ENCODE measurements around the gene TRIM38.

TRIM38 gene

DNA sequence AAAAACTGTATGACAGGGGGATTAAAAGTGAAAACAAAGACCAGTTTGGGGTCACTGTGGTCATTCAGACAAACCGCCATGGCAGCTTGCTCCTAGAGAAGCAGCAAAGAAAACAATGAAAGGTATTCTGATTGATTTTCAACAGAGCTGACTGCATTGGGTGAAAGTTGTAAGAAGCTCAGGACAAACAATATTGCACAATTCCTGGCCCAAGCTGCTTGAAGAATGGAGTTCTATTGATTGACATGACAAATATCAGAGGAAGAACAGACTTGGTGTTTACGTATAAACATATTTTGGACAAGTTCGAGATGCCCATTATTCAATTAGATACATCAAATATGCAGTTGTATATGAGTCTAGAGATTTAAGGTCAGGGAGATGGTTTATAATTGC is 62.0 kb downstream of the TRIM38 start:
- H3K27me3 ChIP-seq (ENCODE audit: low read depth, low read length), result no peaks in the 10 kb centered on the region
- H3K36me3 ChIP-seq (ENCODE audit: control insufficient read depth in 1 of 2, insufficient read depth in 2 of 2, low read length in 2 of 2), result no peaks in the 10 kb centered on the region
- no peak overlapping the region for H3K4me3 ChIP-seq (ENCODE audit: low read depth in 1 of 2, low read length in 2 of 2)
- peak overlapping the region; percentile 97 for H3K27ac ChIP-seq (ENCODE audit: low read length)
- H3K4me1 ChIP-seq (ENCODE audit: control insufficient read depth in 1 of 2, insufficient read depth in 2 of 2, low read length in 2 of 2), result peaks cover 5 to 9% of the 10 kb centered on the region in 2 donors
- no peaks in the 10 kb centered on the region for H3K9me3 ChIP-seq (ENCODE audit: control insufficient read depth in 1 of 2, low read length in 2 of 2)

DNA sequence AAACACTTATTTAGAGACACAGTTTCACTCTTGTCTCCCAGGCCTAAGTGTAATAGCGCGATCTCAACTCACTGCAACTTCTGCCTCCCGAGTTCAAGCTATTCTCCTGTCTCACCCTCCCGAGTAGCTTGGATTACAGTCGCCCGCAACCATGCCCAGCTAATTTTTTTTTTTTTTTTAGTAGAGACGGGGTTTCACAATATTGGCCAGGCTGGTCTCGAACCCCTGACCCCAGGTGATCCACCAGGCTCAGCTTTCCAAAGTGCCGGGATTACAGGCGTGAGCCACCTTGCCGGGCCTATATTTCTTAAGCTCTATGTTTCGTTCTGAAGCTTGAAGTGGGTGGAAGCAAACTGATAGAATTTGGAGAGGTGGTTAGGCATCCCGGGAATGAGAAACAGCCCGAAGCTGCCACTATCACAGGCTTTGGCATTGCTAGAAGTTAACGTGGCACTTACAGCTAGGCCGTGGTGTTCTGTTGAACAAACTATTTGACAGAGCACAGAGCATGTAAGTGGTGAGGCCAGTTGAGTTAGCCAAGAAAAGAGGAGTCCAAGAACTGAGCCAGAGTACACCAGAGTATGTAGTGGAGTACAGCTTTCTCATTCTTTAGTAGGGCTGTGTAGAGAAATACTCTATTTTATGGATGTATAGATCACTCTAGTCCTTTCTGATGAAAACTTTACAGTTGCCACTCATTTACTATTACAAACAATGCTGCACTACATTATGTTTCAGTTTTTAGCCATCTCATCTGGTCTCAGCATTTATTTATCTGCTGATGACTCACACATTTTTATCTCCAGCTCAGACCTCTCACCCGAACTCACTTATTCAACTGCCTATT is 62.7 kb downstream of the TRIM38 start:
- Histone ChIP-seq H3K27ac (ENCODE audit: low read length) (peak overlapping the region; percentile 97), H3K9me3 (ENCODE audit: control insufficient read depth in 1 of 2, low read length in 2 of 2) (no peaks in the 10 kb centered on the region), H3K36me3 (ENCODE audit: control insufficient read depth in 1 of 2, insufficient read depth in 2 of 2, low read length in 2 of 2) (no peaks in the 10 kb centered on the region), H3K4me3 (ENCODE audit: low read depth in 1 of 2, low read length in 2 of 2) (peak overlapping the region in 1 of 2 donors; percentile 72), H3K27me3 (ENCODE audit: low read depth, low read length) (no peaks in the 10 kb centered on the region), H3K4me1 (ENCODE audit: control insufficient read depth in 1 of 2, insufficient read depth in 2 of 2, low read length in 2 of 2) (peaks cover 5% of the 10 kb centered on the region in 2 donors)

DNA sequence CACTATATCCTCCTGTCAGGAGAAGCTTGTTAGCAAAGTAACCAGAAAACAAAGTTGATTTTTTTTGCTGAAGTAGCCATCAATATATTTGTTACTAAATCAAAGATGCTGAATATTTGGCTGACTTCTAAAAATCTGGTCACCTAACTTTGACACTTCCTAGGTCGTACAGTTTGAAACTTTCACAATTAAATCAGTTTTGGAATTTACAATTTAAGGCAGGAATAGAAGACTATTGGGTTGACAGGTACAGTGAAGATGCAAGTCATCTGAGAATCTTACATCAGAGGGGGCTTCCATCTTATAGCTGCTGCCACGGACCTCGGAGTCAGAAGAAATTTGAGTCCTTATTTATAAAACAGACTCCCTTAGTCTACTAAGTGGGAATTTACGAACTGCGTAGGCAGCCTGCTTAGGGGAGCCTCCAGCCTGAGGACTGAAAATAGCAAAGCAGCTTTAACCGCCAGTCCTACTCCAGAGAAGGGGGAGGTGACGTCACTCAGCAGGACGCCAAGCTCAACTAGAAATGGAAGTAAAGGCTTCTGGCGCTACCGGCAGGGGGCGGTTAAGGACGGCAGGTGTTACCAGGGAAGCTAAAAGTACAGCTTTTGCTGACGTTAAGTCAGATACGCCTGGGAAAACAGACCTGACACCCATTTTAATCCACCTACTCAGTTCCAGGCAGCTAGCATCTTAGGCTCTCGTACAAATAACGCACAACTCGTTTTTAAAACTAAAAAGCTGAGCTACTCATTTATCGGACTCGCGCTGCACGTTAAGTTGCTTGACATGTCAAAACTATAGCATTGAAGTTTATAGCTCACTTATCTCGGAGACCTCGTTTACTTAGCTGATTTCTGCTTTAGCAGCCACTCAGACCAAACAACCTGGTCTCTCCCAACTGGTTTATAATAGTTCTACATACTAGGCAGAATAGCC is 63.6 kb downstream of the TRIM38 start:
- Histone ChIP-seq H3K27ac (ENCODE audit: low read length) (peak overlapping the region; percentile 97), H3K27me3 (ENCODE audit: low read depth, low read length) (no peaks in the 10 kb centered on the region), H3K4me3 (ENCODE audit: low read depth in 1 of 2, low read length in 2 of 2) (peak overlapping the region; percentile 72 to 75), H3K36me3 (ENCODE audit: control insufficient read depth in 1 of 2, insufficient read depth in 2 of 2, low read length in 2 of 2) (no peaks in the 10 kb centered on the region), H3K9me3 (ENCODE audit: control insufficient read depth in 1 of 2, low read length in 2 of 2) (no peaks in the 10 kb centered on the region), H3K4me1 (ENCODE audit: control insufficient read depth in 1 of 2, insufficient read depth in 2 of 2, low read length in 2 of 2) (peaks cover 5% of the 10 kb centered on the region in 2 donors)

DNA sequence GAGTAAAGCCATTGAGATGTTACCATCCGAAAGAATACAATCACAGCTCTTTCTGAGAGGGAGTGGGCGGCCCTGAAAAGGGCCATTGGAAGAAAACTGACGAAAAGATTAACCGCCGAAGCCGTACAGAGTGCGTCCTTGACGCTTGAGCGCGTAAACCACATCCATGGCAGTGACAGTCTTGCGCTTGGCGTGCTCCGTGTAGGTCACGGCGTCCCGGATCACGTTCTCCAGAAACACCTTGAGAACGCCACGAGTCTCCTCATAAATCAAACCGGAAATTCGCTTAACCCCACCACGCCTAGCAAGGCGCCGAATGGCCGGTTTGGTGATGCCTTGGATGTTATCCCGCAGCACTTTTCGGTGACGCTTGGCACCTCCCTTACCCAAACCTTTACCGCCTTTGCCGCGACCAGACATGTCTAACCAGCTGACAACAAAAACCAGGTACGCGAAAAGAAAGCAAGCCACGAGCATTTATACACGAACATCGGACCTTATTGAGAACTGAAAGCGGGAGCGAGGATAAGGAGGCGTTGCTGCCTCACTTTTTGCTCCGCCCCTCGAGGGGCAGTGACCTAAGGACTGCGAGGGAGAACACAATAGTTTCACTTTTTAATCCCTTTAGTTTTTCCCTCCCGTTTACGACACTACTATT is 64.4 kb downstream of the TRIM38 start:
- H3K4me1 ChIP-seq (ENCODE audit: control insufficient read depth in 1 of 2, insufficient read depth in 2 of 2, low read length in 2 of 2), result peaks cover 5 to 12% of the 10 kb centered on the region in 2 donors
- H3K27ac ChIP-seq (ENCODE audit: low read length), result peak overlapping the region; percentile 97
- H3K27me3 ChIP-seq (ENCODE audit: low read depth, low read length), result no peaks in the 10 kb centered on the region
- H3K4me3 ChIP-seq (ENCODE audit: low read depth in 1 of 2, low read length in 2 of 2), result peak overlapping the region; percentile 72 to 75
- H3K36me3 ChIP-seq (ENCODE audit: control insufficient read depth in 1 of 2, insufficient read depth in 2 of 2, low read length in 2 of 2), result no peaks in the 10 kb centered on the region
- no peaks in the 10 kb centered on the region for H3K9me3 ChIP-seq (ENCODE audit: control insufficient read depth in 1 of 2, low read length in 2 of 2)

DNA sequence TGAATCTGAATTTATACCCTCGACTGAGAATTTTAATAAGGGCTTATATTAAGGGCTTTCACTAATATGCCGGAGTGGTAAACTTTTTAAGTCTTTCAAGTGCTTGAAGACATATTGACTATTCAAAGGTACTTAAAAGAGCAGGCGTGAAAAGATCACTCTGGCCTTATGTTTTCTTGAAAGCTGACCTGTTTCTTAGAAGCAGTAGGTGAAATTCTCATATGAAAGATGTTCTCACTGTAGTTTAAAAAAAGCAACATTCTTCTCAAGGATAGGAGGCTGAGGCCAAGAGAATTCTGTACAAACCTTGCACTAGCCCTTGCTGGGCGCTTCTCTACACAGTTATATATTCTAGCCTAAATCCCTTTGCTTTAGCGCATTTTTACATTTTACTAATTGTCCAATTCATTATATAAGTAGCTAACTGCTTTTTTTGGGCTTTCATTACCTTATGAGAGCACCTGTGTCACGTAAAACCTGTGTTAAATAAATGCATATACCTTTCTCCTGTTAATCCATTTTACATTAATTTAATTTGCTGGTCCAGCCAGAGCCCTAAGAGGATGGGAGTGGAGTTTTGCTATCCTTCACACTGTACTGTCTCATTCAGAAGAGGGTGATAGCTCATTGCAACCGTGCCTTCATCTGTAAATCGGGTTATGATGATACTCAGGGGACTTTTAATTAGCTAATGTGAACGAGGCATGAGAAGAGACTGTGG is 65.0 kb downstream of the TRIM38 start:
- Histone ChIP-seq H3K4me1 (ENCODE audit: control insufficient read depth in 1 of 2, insufficient read depth in 2 of 2, low read length in 2 of 2) (peaks cover 8 to 12% of the 10 kb centered on the region in 2 donors), H3K4me3 (ENCODE audit: low read depth in 1 of 2, low read length in 2 of 2) (peak overlapping the region; percentile 72 to 75), H3K9me3 (ENCODE audit: control insufficient read depth in 1 of 2, low read length in 2 of 2) (no peaks in the 10 kb centered on the region), H3K27ac (ENCODE audit: low read length) (peak overlapping the region; percentile 97), H3K27me3 (ENCODE audit: low read depth, low read length) (no peaks in the 10 kb centered on the region), H3K36me3 (ENCODE audit: control insufficient read depth in 1 of 2, insufficient read depth in 2 of 2, low read length in 2 of 2) (no peaks in the 10 kb centered on the region)

DNA sequence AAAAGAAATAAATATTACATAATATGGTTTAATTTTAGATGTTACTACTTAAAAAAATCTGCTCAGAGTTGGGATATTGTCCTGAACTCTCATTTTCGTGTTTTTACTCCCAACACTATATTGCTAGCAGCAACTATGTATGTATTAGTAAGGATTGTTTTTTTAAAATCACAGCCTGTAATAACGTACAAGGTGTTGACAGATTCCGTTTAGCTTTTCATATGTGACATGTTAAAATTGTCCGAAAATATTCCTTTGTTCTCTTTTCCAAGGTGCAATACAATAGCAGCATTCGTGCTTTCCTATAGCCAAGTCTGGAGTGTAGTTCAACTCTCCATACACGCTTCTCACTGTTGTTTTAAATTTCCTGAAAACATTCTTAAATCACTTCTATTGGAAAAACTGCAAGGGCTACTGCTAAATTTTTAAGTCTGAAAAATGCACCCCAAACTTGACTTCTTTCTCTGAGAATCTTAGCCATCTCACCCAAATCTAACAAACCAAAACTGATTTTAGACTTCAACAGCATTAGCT is 65.7 kb downstream of the TRIM38 start:
- H3K36me3 ChIP-seq (ENCODE audit: control insufficient read depth in 1 of 2, insufficient read depth in 2 of 2, low read length in 2 of 2), result no peaks in the 10 kb centered on the region
- peaks cover 10 to 12% of the 10 kb centered on the region in 2 donors for H3K4me1 ChIP-seq (ENCODE audit: control insufficient read depth in 1 of 2, insufficient read depth in 2 of 2, low read length in 2 of 2)
- H3K27me3 ChIP-seq (ENCODE audit: low read depth, low read length), result no peaks in the 10 kb centered on the region
- H3K4me3 ChIP-seq (ENCODE audit: low read depth in 1 of 2, low read length in 2 of 2), result no peak overlapping the region
- H3K9me3 ChIP-seq (ENCODE audit: control insufficient read depth in 1 of 2, low read length in 2 of 2), result no peaks in the 10 kb centered on the region
- H3K27ac ChIP-seq (ENCODE audit: low read length), result no peak overlapping the region

DNA sequence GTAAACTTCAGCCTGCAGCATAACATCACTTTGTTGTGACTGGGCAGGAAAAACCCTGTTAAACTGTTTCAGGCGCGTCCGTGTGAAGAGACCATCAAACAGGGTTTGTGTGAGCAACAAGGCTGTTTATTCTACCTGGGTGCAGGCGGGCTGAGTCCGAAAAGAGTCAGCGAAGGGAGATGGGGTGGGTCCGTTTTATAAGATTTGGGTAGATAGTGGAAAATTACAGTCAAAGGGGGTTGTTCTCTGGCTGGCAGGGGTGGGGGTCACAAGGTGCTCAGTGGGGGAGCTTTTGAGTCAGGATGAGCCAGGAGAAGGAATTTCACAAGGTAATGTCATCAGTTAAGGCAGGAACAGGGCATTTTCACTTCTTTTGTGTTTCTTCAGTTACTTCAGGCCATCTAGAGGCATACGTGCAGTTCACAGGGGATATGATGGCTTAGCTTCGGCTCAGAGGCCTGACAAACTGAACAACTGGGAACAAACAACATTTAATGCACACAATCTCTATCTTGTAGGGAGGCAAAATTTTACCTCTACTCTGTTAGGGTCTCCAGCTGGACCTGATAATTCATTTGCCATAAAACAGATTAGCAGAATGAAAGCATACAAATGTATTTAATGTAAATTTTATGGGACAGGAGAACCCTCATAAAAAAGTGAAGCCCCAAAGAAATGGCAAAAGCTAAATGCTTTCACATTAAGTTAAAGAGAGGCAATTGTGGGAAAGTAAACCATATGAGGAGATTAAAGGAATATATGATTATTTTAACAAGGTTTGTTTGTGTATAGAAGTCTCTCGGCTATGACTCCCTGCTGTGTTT is 66.4 kb downstream of the TRIM38 start:
- Histone ChIP-seq H3K4me1 (ENCODE audit: control insufficient read depth in 1 of 2, insufficient read depth in 2 of 2, low read length in 2 of 2) (peaks cover 10 to 12% of the 10 kb centered on the region in 2 donors), H3K27ac (ENCODE audit: low read length) (no peak overlapping the region), H3K4me3 (ENCODE audit: low read depth in 1 of 2, low read length in 2 of 2) (no peak overlapping the region), H3K36me3 (ENCODE audit: control insufficient read depth in 1 of 2, insufficient read depth in 2 of 2, low read length in 2 of 2) (no peaks in the 10 kb centered on the region), H3K9me3 (ENCODE audit: control insufficient read depth in 1 of 2, low read length in 2 of 2) (no peaks in the 10 kb centered on the region), H3K27me3 (ENCODE audit: low read depth, low read length) (no peaks in the 10 kb centered on the region)

DNA sequence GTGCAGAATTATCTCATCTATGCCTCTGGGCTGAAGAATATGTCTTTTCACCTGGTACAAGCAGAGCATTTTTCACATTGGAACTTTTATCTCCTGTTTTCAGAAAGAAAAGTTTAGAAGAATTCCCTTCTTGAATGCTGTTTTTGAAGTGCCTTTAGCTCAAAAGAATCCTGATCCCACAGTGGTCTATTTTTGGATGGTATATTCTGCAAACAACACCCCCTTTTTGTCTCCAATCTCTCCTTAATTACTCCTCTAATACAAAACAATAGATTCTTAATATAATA is 66.9 kb downstream of the TRIM38 start:
- Histone ChIP-seq H3K4me3 (ENCODE audit: low read depth in 1 of 2, low read length in 2 of 2) (no peak overlapping the region), H3K9me3 (ENCODE audit: control insufficient read depth in 1 of 2, low read length in 2 of 2) (no peaks in the 10 kb centered on the region), H3K27me3 (ENCODE audit: low read depth, low read length) (no peaks in the 10 kb centered on the region), H3K27ac (ENCODE audit: low read length) (no peak overlapping the region), H3K4me1 (ENCODE audit: control insufficient read depth in 1 of 2, insufficient read depth in 2 of 2, low read length in 2 of 2) (peaks cover 10 to 12% of the 10 kb centered on the region in 2 donors), H3K36me3 (ENCODE audit: control insufficient read depth in 1 of 2, insufficient read depth in 2 of 2, low read length in 2 of 2) (no peaks in the 10 kb centered on the region)

DNA sequence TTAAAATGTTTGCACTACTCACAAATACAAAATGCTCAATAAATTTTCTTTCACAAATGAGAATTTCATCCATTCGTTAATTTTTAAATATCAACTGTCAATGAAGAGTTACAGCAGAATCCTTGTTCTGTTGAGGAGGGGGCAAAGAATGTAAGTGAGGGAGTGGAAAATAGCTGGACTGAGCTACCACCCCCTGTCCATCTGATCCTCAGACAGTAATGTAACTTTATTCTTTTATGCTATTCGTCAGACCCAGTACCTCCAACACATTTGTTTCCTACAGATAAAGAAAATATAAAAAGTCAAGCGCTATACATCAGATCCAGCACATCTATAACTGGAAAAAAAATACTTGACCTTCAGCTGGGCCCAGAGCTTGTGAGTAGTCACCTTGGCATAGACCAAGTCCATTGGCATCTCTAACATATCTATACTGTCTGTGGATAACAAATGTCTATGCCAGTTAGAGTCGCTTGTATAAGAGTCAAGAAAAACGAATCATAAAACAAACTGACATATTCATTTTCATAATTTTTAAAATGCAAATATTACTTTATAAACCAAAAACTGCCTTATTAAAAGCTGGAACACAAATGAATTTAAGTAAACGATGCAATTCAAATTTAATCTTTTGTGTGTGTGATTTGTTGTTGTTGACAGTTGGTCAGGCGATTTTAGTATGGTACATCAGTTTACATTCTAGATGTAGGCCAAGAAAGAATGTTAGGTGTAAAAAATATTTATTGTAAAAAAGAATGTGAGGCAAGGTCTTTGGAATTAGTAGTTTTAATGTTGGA is 67.5 kb downstream of the TRIM38 start:
- Histone ChIP-seq H3K36me3 (ENCODE audit: control insufficient read depth in 1 of 2, insufficient read depth in 2 of 2, low read length in 2 of 2) (no peaks in the 10 kb centered on the region), H3K27ac (ENCODE audit: low read length) (no peak overlapping the region), H3K27me3 (ENCODE audit: low read depth, low read length) (no peaks in the 10 kb centered on the region), H3K9me3 (ENCODE audit: control insufficient read depth in 1 of 2, low read length in 2 of 2) (no peaks in the 10 kb centered on the region), H3K4me1 (ENCODE audit: control insufficient read depth in 1 of 2, insufficient read depth in 2 of 2, low read length in 2 of 2) (peaks cover 10 to 12% of the 10 kb centered on the region in 2 donors), H3K4me3 (ENCODE audit: low read depth in 1 of 2, low read length in 2 of 2) (no peak overlapping the region)
